DND-41 (cell line): ENCODE measurements around the gene DCBLD2.

Experiments used
- ATAC-seq: fragments of 200-7000 bp; cut with Tn5 transposase; 3 replicates; pipeline ENCODE4 v1.9.1; 2021; ENCODE audit warnings: low read depth; ENCODE audit not compliant: insufficient read depth
- DNase-seq: peaks from one replicate; pipeline ENCODE4 v3.0.0-alpha.2; 2020
- H2AFZ ChIP-seq: 2 replicates; pipeline ENCODE4 v1.6.0; 2012; ENCODE audit warnings: low read depth, low read length
- H3K27ac ChIP-seq: 2 replicates; pipeline ENCODE4 v1.5.1; 2012; ENCODE audit warnings: low read length, inconsistent platforms
- H3K27me3 ChIP-seq: fragments of 200-600 bp; sonication (generic); 2 replicates; pipeline ENCODE4 v1.6.0; 2012; ENCODE audit warnings: low read length, mild to moderate bottlenecking, inconsistent platforms; ENCODE audit not compliant: insufficient read depth, poor library complexity
- H3K36me3 ChIP-seq: 2 replicates; pipeline ENCODE4 v1.5.1; 2012; ENCODE audit warnings: low read length, inconsistent platforms; ENCODE audit not compliant: insufficient read depth
- H3K4me1 ChIP-seq: 2 replicates; pipeline ENCODE4 v1.5.1; 2012; ENCODE audit warnings: mild to moderate bottlenecking, low read length; ENCODE audit not compliant: insufficient read depth
- H3K4me2 ChIP-seq: 2 replicates; pipeline ENCODE4 v1.6.0; 2012; ENCODE audit warnings: mild to moderate bottlenecking, moderate library complexity, low read length, inconsistent platforms; ENCODE audit not compliant: insufficient read depth
- H3K4me3 ChIP-seq, 2 experiments: fragments of 200-600 bp in 1 of 2; shearing (Covaris generic) in 1 of 2; 2 replicates each; pipeline ENCODE4 v1.5.1; 2012 to 2016; ENCODE audit warnings: inconsistent platforms in 2 of 2, low read length in 2 of 2, mild to moderate bottlenecking in 2 of 2, low read depth in 1 of 2, moderate library complexity in 1 of 2
- H3K79me2 ChIP-seq: 2 replicates; pipeline ENCODE4 v1.6.0; 2012; ENCODE audit warnings: low read length, inconsistent platforms; ENCODE audit not compliant: insufficient read depth
- H3K9ac ChIP-seq: 2 replicates; pipeline ENCODE4 v1.6.0; 2012; ENCODE audit warnings: low read depth, mild to moderate bottlenecking, inconsistent platforms, low read length, moderate library complexity
- H3K9me3 ChIP-seq: 2 replicates; pipeline ENCODE4 v1.5.1; 2012; ENCODE audit warnings: low read length, moderate library complexity, mild to moderate bottlenecking, inconsistent platforms; ENCODE audit not compliant: insufficient read depth, severe bottlenecking
- H4K20me1 ChIP-seq: 2 replicates; pipeline ENCODE4 v1.6.0; 2012; ENCODE audit warnings: low read length; ENCODE audit not compliant: insufficient read depth
- EZH2 ChIP-seq: IDR thresholded peaks from 3 replicates; pipeline ENCODE4 v1.6.1; 2012; ENCODE audit warnings: borderline replicate concordance, low read depth, mild to moderate bottlenecking, moderate library complexity, low read length, inconsistent platforms; ENCODE audit not compliant: severe bottlenecking
- TF ChIP-seq, protein P1 (sequence below): IDR thresholded peaks from 2 replicates; pipeline ENCODE4 v1.5.1; 2012; ENCODE audit warnings: borderline replicate concordance, low read length, moderate library complexity, mild to moderate bottlenecking; ENCODE audit not compliant: poor library complexity, severe bottlenecking; ENCODE audit errors: extremely low read depth

Gene DCBLD2

DNA sequence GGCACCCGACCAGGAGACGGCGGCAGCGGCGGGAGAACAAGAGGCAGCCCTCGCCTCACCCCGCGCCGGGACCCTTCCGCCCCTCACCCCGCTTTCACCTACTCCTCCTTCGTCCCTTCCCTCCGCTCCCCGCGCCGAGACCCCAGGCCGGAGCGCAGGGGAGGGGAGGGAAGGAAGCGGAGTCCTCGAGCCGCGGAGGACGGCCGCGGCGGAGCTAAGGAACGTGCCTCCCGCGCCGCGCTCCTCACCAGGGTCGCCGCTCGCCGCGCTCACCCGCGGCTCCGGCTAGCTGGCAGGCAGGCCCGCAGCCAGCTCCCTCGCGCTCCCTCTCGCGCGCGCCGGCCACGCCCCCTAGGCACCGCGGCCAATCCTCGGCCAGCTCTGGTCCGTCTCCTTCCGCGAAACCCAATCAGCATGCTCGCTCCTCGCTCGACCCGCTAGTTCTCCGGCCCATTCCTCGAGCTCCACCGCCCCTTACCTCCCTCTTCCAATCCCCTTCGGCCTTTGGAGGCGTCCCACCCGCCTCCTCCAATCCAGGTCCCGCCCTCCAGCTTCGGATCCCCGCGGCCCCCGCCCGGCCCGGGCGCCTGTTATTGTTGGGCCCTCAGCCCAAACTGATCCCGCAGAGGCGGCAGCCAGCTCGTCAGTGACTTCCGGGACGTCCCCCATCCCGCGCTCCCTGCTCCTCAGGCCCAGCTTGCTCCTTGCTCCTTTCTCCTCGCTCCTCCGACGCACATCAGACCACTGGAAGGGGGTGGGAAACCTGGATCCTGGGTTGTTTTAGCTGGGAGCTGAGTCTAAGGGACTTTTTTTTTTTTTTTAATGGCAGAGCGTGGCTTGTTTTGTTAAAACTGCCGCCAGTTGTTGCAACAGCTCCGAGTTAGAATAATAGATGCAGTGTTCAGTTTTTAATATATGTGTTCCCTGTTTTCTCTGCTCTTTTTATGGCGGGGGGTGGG, at the start of gene DCBLD2:
DCBLD2 (minus strand) TSS at position 304 of the 959 bp plus-strand sequence. CDS start 369 bp downstream, outside the sequence.
- H3K79me2 ChIP-seq: peaks cover 33% of the 10 kb centered on the region
- TF ChIP-seq, protein P1, sequence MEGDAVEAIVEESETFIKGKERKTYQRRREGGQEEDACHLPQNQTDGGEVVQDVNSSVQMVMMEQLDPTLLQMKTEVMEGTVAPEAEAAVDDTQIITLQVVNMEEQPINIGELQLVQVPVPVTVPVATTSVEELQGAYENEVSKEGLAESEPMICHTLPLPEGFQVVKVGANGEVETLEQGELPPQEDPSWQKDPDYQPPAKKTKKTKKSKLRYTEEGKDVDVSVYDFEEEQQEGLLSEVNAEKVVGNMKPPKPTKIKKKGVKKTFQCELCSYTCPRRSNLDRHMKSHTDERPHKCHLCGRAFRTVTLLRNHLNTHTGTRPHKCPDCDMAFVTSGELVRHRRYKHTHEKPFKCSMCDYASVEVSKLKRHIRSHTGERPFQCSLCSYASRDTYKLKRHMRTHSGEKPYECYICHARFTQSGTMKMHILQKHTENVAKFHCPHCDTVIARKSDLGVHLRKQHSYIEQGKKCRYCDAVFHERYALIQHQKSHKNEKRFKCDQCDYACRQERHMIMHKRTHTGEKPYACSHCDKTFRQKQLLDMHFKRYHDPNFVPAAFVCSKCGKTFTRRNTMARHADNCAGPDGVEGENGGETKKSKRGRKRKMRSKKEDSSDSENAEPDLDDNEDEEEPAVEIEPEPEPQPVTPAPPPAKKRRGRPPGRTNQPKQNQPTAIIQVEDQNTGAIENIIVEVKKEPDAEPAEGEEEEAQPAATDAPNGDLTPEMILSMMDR: no peak
- peak within 1 kb of the TSS; percentile 91 for H2AFZ ChIP-seq
- H3K27ac ChIP-seq: peak within 1 kb of the TSS; percentile 86
- H3K36me3 ChIP-seq: no peaks in the 10 kb centered on the region; the same call in 1 of the 2 replicates
- peak within 1 kb of the TSS; percentile 93 to 95 for H3K4me3 ChIP-seq
- peaks cover 4% of the 10 kb centered on the region; the same call in 1 of the 2 replicates for H4K20me1 ChIP-seq
- H3K4me2 ChIP-seq: peak within 1 kb of the TSS; percentile 96
- no peaks in the 10 kb centered on the region for H3K27me3 ChIP-seq
- DNase-seq (peak; percentile 99), ATAC-seq (peak; percentile 97)
- peak within 1 kb of the TSS; percentile 85 for H3K9ac ChIP-seq
- H3K9me3 ChIP-seq: no peaks in the 10 kb centered on the region
- peaks cover 31% of the 10 kb centered on the region for H3K4me1 ChIP-seq

DNA sequence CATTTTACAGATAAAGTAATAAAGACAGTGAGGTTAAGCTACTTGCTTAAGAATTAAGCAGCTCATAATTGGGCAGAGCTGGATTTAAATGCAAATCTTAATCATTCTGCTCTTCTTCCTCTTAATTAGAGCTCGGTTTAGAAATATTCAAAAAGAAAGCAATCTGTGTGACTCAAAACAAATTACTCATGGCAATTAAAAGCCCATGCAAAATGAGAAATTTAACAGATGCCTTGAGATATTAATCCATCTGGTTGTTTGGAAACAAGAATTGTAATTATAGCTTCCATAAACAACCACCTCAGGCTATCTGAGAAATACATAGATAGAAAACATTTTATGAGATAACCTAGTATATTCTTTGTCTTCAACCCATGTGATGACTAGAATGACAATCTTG, 44.2 kb upstream of the DCBLD2 start:
- H2AFZ ChIP-seq: no peak overlapping the region

DNA sequence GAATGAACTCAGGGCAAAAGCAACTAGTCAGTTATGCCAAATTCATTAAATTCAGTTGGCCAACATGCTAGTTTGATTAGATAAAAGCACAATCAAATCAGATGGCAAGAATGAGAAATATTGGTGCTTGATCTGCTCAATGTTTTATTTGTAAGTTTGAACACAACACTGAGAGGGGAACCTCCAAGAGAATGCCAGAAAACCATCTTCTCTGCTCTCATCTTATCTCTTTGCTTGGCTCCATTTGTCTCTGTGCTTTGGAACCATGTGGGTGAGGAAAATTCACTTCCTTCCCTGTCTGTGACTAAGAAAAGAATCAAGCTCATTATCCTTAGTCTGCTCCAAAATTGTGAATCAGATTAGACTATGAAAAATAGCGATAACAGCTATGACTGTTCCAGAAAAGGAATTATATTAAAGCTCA, 43.6 kb upstream of the DCBLD2 start:
- H3K4me2 ChIP-seq: no peak overlapping the region
- TF ChIP-seq, protein P1: no peak
- no peak for TF ChIP-seq EZH2
- H3K9me3 ChIP-seq: no peaks in the 10 kb centered on the region
- DNase-seq: no peak
- H4K20me1 ChIP-seq: no peaks in the 10 kb centered on the region
- no peaks in the 10 kb centered on the region for H3K79me2 ChIP-seq
- H3K27ac ChIP-seq: no peak overlapping the region
- no peaks in the 10 kb centered on the region for H3K36me3 ChIP-seq
- H3K9ac ChIP-seq: no peak overlapping the region
- H2AFZ ChIP-seq: no peak overlapping the region
- no peaks in the 10 kb centered on the region for H3K27me3 ChIP-seq
- ATAC-seq: no peak
- no peaks in the 10 kb centered on the region for H3K4me1 ChIP-seq
- H3K4me3 ChIP-seq: no peak overlapping the region

More for the DNA sequence above, 44.2 kb upstream of the DCBLD2 start:
- no peaks in the 10 kb centered on the region for H3K79me2 ChIP-seq
- no peaks in the 10 kb centered on the region for H3K36me3 ChIP-seq
- ATAC-seq (no peak), DNase-seq (no peak)
- no peak overlapping the region for H3K4me2 ChIP-seq
- no peaks in the 10 kb centered on the region for H3K4me1 ChIP-seq
- no peaks in the 10 kb centered on the region for H3K27me3 ChIP-seq
- H3K4me3 ChIP-seq: no peak overlapping the region
- no peak overlapping the region for H3K27ac ChIP-seq
- TF ChIP-seq, protein P1: no peak
- no peak for TF ChIP-seq EZH2
- H4K20me1 ChIP-seq: no peaks in the 10 kb centered on the region
- H3K9ac ChIP-seq: no peak overlapping the region
- H3K9me3 ChIP-seq: no peaks in the 10 kb centered on the region
